Stimulated activated CD4-positive, alpha-beta T cell treated with anti-CD3 and anti-CD28 coated beads, Interleukin-15, amount 100 ng/mL, for 1 hour (primary cell): ENCODE results near the gene YAF2.

ENCODE experiments used
- DNase-seq, 2 donors: peaks; one replicate each; pipeline ENCODE4 v3.0.0-alpha.2; 2020; ENCODE audit warnings: low read depth in 1 of 2, low spot score in 1 of 2

YAF2 gene

GRCh38 chr12:42238240-42239140 lies at the start of gene YAF2:
YAF2 (minus strand) TSS chr12:42238248; CDS start chr12:42238180, 68 bp downstream.
- peak; percentile 73 to 79 for DNase-seq

- DNase-seq = no peak
Observed at GRCh38 chr12:42286741-42287140, 48.7 kb upstream of the YAF2 start.

- DNase-seq = no peak
Observed at GRCh38 chr12:42285431-42285830, 47.4 kb upstream of the YAF2 start.

GRCh38 chr12:42284876-42285275 lies 46.8 kb upstream of the YAF2 start:
- no peak for DNase-seq

GRCh38 chr12:42284157-42284556 lies 46.1 kb upstream of the YAF2 start:
- no peak for DNase-seq

- DNase-seq = no peak
Observed at GRCh38 chr12:42283739-42284138, 45.7 kb upstream of the YAF2 start.

- no peak for DNase-seq
Observed at GRCh38 chr12:42282294-42282693, 44.2 kb upstream of the YAF2 start.

GRCh38 chr12:42281844-42282243 lies 43.8 kb upstream of the YAF2 start:
- DNase-seq = no peak

- DNase-seq = no peak
Observed at GRCh38 chr12:42281278-42281677, 43.2 kb upstream of the YAF2 start.

- DNase-seq = no peak
Observed at GRCh38 chr12:42278128-42278510, 40.1 kb upstream of the YAF2 start.

- DNase-seq = no peak
Observed at GRCh38 chr12:42277396-42278127, 39.5 kb upstream of the YAF2 start.

GRCh38 chr12:42275499-42275898 lies 37.5 kb upstream of the YAF2 start:
- no peak for DNase-seq

- DNase-seq = no peak
Observed at GRCh38 chr12:42273706-42274105, 35.7 kb upstream of the YAF2 start.

- no peak for DNase-seq
Observed at GRCh38 chr12:42270596-42270995, 32.5 kb upstream of the YAF2 start.

- DNase-seq = no peak
Observed at GRCh38 chr12:42267413-42268190, 29.6 kb upstream of the YAF2 start.

- no peak for DNase-seq
Observed at GRCh38 chr12:42266579-42267230, 28.7 kb upstream of the YAF2 start.

GRCh38 chr12:42262271-42262670 lies 24.2 kb upstream of the YAF2 start:
- no peak for DNase-seq

- no peak for DNase-seq
Observed at GRCh38 chr12:42261708-42262107, 23.7 kb upstream of the YAF2 start.

GRCh38 chr12:42260518-42260917 lies 22.5 kb upstream of the YAF2 start:
- DNase-seq = no peak

GRCh38 chr12:42259699-42260098 lies 21.7 kb upstream of the YAF2 start:
- no peak for DNase-seq

- DNase-seq = no peak
Observed at GRCh38 chr12:42255866-42256261, 17.8 kb upstream of the YAF2 start.
